Measurements from ENCODE around the gene SP110. TPM values are rescaled to one million over a fixed set of nuclear protein-coding genes. Genes with fewer than 3 reads are reported as not detected.

The SP110 gene
- total and polyA plus RNA-seq, 2 donors (not counting 1 experiment from before 2014, with no cell fraction given) = 162 to 280 TPM

DNA sequence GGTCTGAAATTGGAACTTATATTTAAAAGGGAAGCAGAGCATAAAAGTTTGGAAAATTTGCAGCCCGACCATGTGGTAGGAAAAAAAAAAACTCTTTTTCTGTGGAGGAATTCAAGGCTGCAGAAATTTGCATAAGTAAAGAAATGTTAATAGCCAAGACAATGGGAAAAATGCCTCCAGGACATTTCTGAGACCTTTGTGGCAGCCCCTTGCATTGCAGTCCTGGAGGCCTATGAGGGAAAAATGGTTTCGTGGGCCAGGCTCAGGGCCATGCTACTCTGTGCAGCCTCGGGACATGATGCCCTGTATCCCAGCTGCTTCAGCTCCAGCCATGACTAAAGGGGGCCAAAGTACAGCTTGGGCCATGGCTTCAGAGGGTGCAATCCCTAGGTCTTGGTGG is 79.1 kb downstream of the SP110 start:
- Histone ChIP-seq H3K4me2 (replicated peaks; ENCODE audit: low read depth, low read length, poor library complexity, severe bottlenecking) (no peak overlapping the region), H3K79me2 (ENCODE audit: control insufficient read depth, insufficient read depth, low read length) (no peaks in the 10 kb centered on the region), H3K27ac (ENCODE audit: low read length in 2 of 2) (no peak overlapping the region), H3K9me3 (ENCODE audit: control extremely low read depth in 1 of 3, control insufficient read depth in 2 of 3, insufficient read depth in 1 of 3, low read length in 2 of 3) (peaks cover 0 to 12% (median 9%) of the 10 kb centered on the region in 3 donors), H3K27me3 (replicated peaks in 1 of 4; ENCODE audit: control extremely low read depth in 1 of 4, control insufficient read depth in 3 of 4, insufficient read depth in 4 of 4, low read length in 3 of 4) (no peaks in the 10 kb centered on the region), H3K36me3 (replicated peaks in 1 of 2; ENCODE audit: control extremely low read depth in 1 of 2, control insufficient read depth in 1 of 2, extremely low read depth in 1 of 2, insufficient read depth in 2 of 2, low read length in 1 of 2) (no peaks in the 10 kb centered on the region), H4K20me1 (ENCODE audit: control insufficient read depth, insufficient read depth, low read length, poor library complexity, severe bottlenecking) (no peaks in the 10 kb centered on the region), H2AFZ (ENCODE audit: insufficient read depth, low read depth, low read length, poor library complexity, severe bottlenecking) (no peak overlapping the region), H3K9ac (ENCODE audit: low read length) (no peak overlapping the region), H3K4me1 (ENCODE audit: control insufficient read depth in 2 of 2, insufficient read depth in 2 of 2, low read length in 2 of 2) (no peaks in the 10 kb centered on the region), H3K4me3 (ENCODE audit: control extremely low read depth in 1 of 5, extremely low read depth in 1 of 5, insufficient read depth in 1 of 5, low read depth in 2 of 5, low read length in 4 of 5) (no peak overlapping the region)
- 100% methylated on average over 3 of the region's 3 CpGs for WGBS (ENCODE audit: insufficient coverage)
- no peak overlapping the region for H3K27ac Mint-ChIP-seq
- DNase-seq = no peak
- ChIA-PET CTCF (no interaction called here), POLR2A (no interaction called here)
- no peaks in the 10 kb centered on the region for H3K27me3 Mint-ChIP-seq
- ATAC-seq (ENCODE audit: low read depth) = no peak
- H3K9me3 Mint-ChIP-seq (ENCODE audit: insufficient read depth) = peaks cover 6% of the 10 kb centered on the region
- TF ChIP-seq, protein P1, sequence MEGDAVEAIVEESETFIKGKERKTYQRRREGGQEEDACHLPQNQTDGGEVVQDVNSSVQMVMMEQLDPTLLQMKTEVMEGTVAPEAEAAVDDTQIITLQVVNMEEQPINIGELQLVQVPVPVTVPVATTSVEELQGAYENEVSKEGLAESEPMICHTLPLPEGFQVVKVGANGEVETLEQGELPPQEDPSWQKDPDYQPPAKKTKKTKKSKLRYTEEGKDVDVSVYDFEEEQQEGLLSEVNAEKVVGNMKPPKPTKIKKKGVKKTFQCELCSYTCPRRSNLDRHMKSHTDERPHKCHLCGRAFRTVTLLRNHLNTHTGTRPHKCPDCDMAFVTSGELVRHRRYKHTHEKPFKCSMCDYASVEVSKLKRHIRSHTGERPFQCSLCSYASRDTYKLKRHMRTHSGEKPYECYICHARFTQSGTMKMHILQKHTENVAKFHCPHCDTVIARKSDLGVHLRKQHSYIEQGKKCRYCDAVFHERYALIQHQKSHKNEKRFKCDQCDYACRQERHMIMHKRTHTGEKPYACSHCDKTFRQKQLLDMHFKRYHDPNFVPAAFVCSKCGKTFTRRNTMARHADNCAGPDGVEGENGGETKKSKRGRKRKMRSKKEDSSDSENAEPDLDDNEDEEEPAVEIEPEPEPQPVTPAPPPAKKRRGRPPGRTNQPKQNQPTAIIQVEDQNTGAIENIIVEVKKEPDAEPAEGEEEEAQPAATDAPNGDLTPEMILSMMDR (IDR thresholded peaks at IDR 0.05) = no peak
- no peak for TF ChIP-seq EZH2 (IDR thresholded peaks at IDR 0.05; ENCODE audit: borderline replicate concordance, insufficient read depth, low read depth, low read length, poor library complexity, severe bottlenecking)
- H3K4me3 Mint-ChIP-seq = no peak overlapping the region
- H3K4me1 Mint-ChIP-seq = no peaks in the 10 kb centered on the region
- intact Hi-C loops (cut with micrococcal nuclease) = no loop called here

- Histone ChIP-seq H4K20me1 (ENCODE audit: control insufficient read depth, insufficient read depth, low read length, poor library complexity, severe bottlenecking) (no peaks in the 10 kb centered on the region), H2AFZ (ENCODE audit: insufficient read depth, low read depth, low read length, poor library complexity, severe bottlenecking) (no peak overlapping the region), H3K9me3 (ENCODE audit: control extremely low read depth in 1 of 3, control insufficient read depth in 2 of 3, insufficient read depth in 1 of 3, low read length in 2 of 3) (peaks cover 1 to 21% (median 18%) of the 10 kb centered on the region in 3 donors), H3K4me2 (replicated peaks; ENCODE audit: low read depth, low read length, poor library complexity, severe bottlenecking) (no peak overlapping the region), H3K27me3 (replicated peaks in 1 of 4; ENCODE audit: control extremely low read depth in 1 of 4, control insufficient read depth in 3 of 4, insufficient read depth in 4 of 4, low read length in 3 of 4) (no peaks in the 10 kb centered on the region), H3K9ac (ENCODE audit: low read length) (no peak overlapping the region), H3K4me1 (ENCODE audit: control insufficient read depth in 2 of 2, insufficient read depth in 2 of 2, low read length in 2 of 2) (peaks cover 7 to 10% of the 10 kb centered on the region in 2 donors), H3K27ac (ENCODE audit: low read length in 2 of 2) (no peak overlapping the region), H3K36me3 (replicated peaks in 1 of 2; ENCODE audit: control extremely low read depth in 1 of 2, control insufficient read depth in 1 of 2, extremely low read depth in 1 of 2, insufficient read depth in 2 of 2, low read length in 1 of 2) (no peaks in the 10 kb centered on the region), H3K79me2 (ENCODE audit: control insufficient read depth, insufficient read depth, low read length) (no peaks in the 10 kb centered on the region), H3K4me3 (ENCODE audit: control extremely low read depth in 1 of 5, extremely low read depth in 1 of 5, insufficient read depth in 1 of 5, low read depth in 2 of 5, low read length in 4 of 5) (no peak overlapping the region)
- no peak for TF ChIP-seq EZH2 (IDR thresholded peaks at IDR 0.05; ENCODE audit: borderline replicate concordance, insufficient read depth, low read depth, low read length, poor library complexity, severe bottlenecking)
- Mint-ChIP-seq H3K4me1 (no peaks in the 10 kb centered on the region), H3K27ac (no peak overlapping the region), H3K27me3 (no peaks in the 10 kb centered on the region), H3K9me3 (ENCODE audit: insufficient read depth) (peaks cover 6% of the 10 kb centered on the region), H3K4me3 (no peak overlapping the region)
- no peak for ATAC-seq (ENCODE audit: low read depth)
- no CpG with 5 or more reads among the region's 1 CpG for WGBS (ENCODE audit: insufficient coverage)
- DNase-seq = no peak
- CTCF ChIA-PET = no interaction called here
- intact Hi-C loops (cut with micrococcal nuclease) = no loop called here
- POLR2A ChIA-PET = no interaction called here
Measured at GRCh38 chr2:230137902-230138539, 81.8 kb downstream of the SP110 start.

All from B cell (primary cell).